Esophagus (tissue), 2 donors: Measurements from ENCODE around the gene MYO7A. TPM values are rescaled to one million over a fixed set of nuclear protein-coding genes. Genes with fewer than 3 reads are reported as not detected.

Source experiments
- H3K27ac ChIP-seq, 2 donors: one replicate each; pipeline ENCODE4 v1.5.1; 2013; ENCODE audit warnings: low read depth in 2 of 2, mild to moderate bottlenecking in 2 of 2, inconsistent platforms in 1 of 2, low read length in 1 of 2, moderate library complexity in 1 of 2
- H3K27me3 ChIP-seq, 2 donors: one replicate each; pipeline ENCODE4 v1.6.1; 2013; ENCODE audit warnings: low read length in 2 of 2, control low read depth in 1 of 2, mild to moderate bottlenecking in 1 of 2; ENCODE audit not compliant: insufficient read depth in 2 of 2, control insufficient read depth in 1 of 2
- H3K36me3 ChIP-seq, 2 donors: one replicate each; pipeline ENCODE4 v1.6.1; 2013; ENCODE audit warnings: low read length in 1 of 2; ENCODE audit not compliant: control insufficient read depth in 2 of 2, insufficient read depth in 2 of 2
- H3K4me1 ChIP-seq, 2 donors: one replicate each; pipeline ENCODE4 v1.6.1; 2013; ENCODE audit warnings: low read length in 1 of 2; ENCODE audit not compliant: control insufficient read depth in 2 of 2, insufficient read depth in 2 of 2
- H3K4me3 ChIP-seq, 2 donors: one replicate each; pipeline ENCODE4 v1.5.1; 2013; ENCODE audit warnings: low read length in 2 of 2, mild to moderate bottlenecking in 2 of 2, low read depth in 1 of 2, moderate library complexity in 1 of 2
- H3K9me3 ChIP-seq, 2 donors: one replicate each; pipeline ENCODE4 v1.6.1; 2013; ENCODE audit warnings: mild to moderate bottlenecking in 2 of 2, low read depth in 1 of 2, low read length in 1 of 2, moderate library complexity in 1 of 2; ENCODE audit not compliant: control insufficient read depth in 2 of 2, insufficient read depth in 1 of 2
- WGBS, 2 donors: extraction: QIAGEN DNeasy Blood & Tissue Kit; methylation state at CpG; one replicate each; pipeline ENCODE4 v1.1.7; 2013; 5-methylcytosine and 5-hydroxymethylcytosine counted together
- polyA plus RNA-seq, 2 donors: library from polyadenylated mRNA; stranded (reverse); fragments of 200-250 nt; gene quantifications; one replicate each; pipeline ENCODE4 v1.2.3, GENCODE V29; 2013
- donor health status: healthy with polysubstance abuse.
- donor health status: Bipolar disorder and iron deficiency.

The MYO7A gene
- polyA plus RNA-seq, 2 donors = 1.1 to 1.2 TPM

- Histone ChIP-seq H3K36me3 (no peaks in the 10 kb centered on the region), H3K27ac (no peak overlapping the region), H3K27me3 (no peaks in the 10 kb centered on the region), H3K4me3 (no peak overlapping the region), H3K9me3 (peaks cover 0 to 2% of the 10 kb centered on the region in 2 donors), H3K4me1 (peaks cover 0 to 6% of the 10 kb centered on the region in 2 donors)
- 40 to 42% methylated on average over 27 of the region's 27 CpGs for WGBS, 2 donors
These were observed 63.9 kb downstream of the MYO7A start for GRCh38 chr11:77191823-77192495.

GRCh38 chr11:77193167-77193566 is 65.1 kb downstream of the MYO7A start:
- H3K9me3 ChIP-seq = peaks cover 0 to 2% of the 10 kb centered on the region in 2 donors
- no peak overlapping the region for H3K4me3 ChIP-seq
- no peaks in the 10 kb centered on the region for H3K27me3 ChIP-seq
- H3K36me3 ChIP-seq = no peaks in the 10 kb centered on the region
- H3K27ac ChIP-seq = no peak overlapping the region
- peaks cover 0 to 6% of the 10 kb centered on the region in 2 donors for H3K4me1 ChIP-seq

GRCh38 chr11:77193911-77194830 is 66.1 kb downstream of the MYO7A start:
- peaks cover 0 to 6% of the 10 kb centered on the region in 2 donors for H3K4me1 ChIP-seq
- 87 to 92% methylated on average over 15 of the region's 15 CpGs for WGBS, 2 donors
- peaks cover 0 to 2% of the 10 kb centered on the region in 2 donors for H3K36me3 ChIP-seq
- H3K4me3 ChIP-seq = no peak overlapping the region
- peaks cover 0 to 2% of the 10 kb centered on the region in 2 donors for H3K9me3 ChIP-seq
- no peaks in the 10 kb centered on the region for H3K27me3 ChIP-seq
- H3K27ac ChIP-seq = no peak overlapping the region

- peaks cover 0 to 2% of the 10 kb centered on the region in 2 donors for H3K36me3 ChIP-seq
- peaks cover 0 to 2% of the 10 kb centered on the region in 2 donors for H3K9me3 ChIP-seq
- H3K27ac ChIP-seq = no peak overlapping the region
- no peaks in the 10 kb centered on the region for H3K27me3 ChIP-seq
- H3K4me3 ChIP-seq = no peak overlapping the region
- H3K4me1 ChIP-seq = peaks cover 0 to 6% of the 10 kb centered on the region in 2 donors
- WGBS, 2 donors = 76 to 90% methylated on average over 16 of the region's 16 CpGs
These were observed 67.2 kb downstream of the MYO7A start for GRCh38 chr11:77195071-77195755.

GRCh38 chr11:77196961-77197360 is 68.9 kb downstream of the MYO7A start:
- WGBS, 2 donors = 84 to 85% methylated on average over 8 of the region's 8 CpGs
- peaks cover 0 to 2% of the 10 kb centered on the region in 2 donors for H3K9me3 ChIP-seq
- H3K4me1 ChIP-seq = peaks cover 0 to 1% of the 10 kb centered on the region in 2 donors

GRCh38 chr11:77197626-77198320 is 69.7 kb downstream of the MYO7A start:
- Histone ChIP-seq H3K4me1 (no peaks in the 10 kb centered on the region), H3K27ac (no peak overlapping the region), H3K27me3 (no peaks in the 10 kb centered on the region), H3K4me3 (no peak overlapping the region), H3K36me3 (peaks cover 0 to 2% of the 10 kb centered on the region in 2 donors), H3K9me3 (peaks cover 0 to 1% of the 10 kb centered on the region in 2 donors)
- WGBS, 2 donors = 89 to 93% methylated on average over 14 of the region's 14 CpGs

More at GRCh38 chr11:77196961-77197360, 68.9 kb downstream of the MYO7A start:
- H3K4me3 ChIP-seq = no peak overlapping the region
- H3K36me3 ChIP-seq = peaks cover 0 to 2% of the 10 kb centered on the region in 2 donors
- no peak overlapping the region for H3K27ac ChIP-seq
- no peaks in the 10 kb centered on the region for H3K27me3 ChIP-seq

GRCh38 chr11:77198440-77198849 is 70.4 kb downstream of the MYO7A start:
- Histone ChIP-seq H3K9me3 (no peaks in the 10 kb centered on the region), H3K27me3 (no peaks in the 10 kb centered on the region), H3K27ac (no peak overlapping the region), H3K36me3 (peaks cover 0 to 2% of the 10 kb centered on the region in 2 donors), H3K4me3 (no peak overlapping the region), H3K4me1 (no peaks in the 10 kb centered on the region)
- WGBS, 2 donors = 77 to 78% methylated on average over 11 of the region's 11 CpGs

GRCh38 chr11:77199137-77199745 is 71.2 kb downstream of the MYO7A start:
- Histone ChIP-seq H3K27ac (no peak overlapping the region), H3K36me3 (peaks cover 0 to 2% of the 10 kb centered on the region in 2 donors), H3K4me1 (no peaks in the 10 kb centered on the region), H3K4me3 (no peak overlapping the region), H3K9me3 (no peaks in the 10 kb centered on the region), H3K27me3 (no peaks in the 10 kb centered on the region)
- whole genome bisulfite sequencing, 2 donors = 96 to 98% methylated on average over 13 of the region's 13 CpGs
